Head of caudate nucleus (tissue), 42 donors: ENCODE measurements around the gene NINJ1.
"Not testable (repeated sequence)": the region's sequence is repeated elsewhere in the genome, so short reads cannot be mapped to it uniquely, and the experiment has no call there.

Experiments
- DNase-seq, 42 donors: peaks; one replicate each; pipeline versions ENCODE4 v3.0.0 to v3.0.0-alpha.2; 2020 to 2021; ENCODE audit warnings: mixed read lengths in 7 of 42
- intact Hi-C: fragments of 100-400 bp; cut with DNase I; formaldehyde crosslinking; loops from one replicate; pipeline ENCODE4 v1.15.0; 2022

Gene NINJ1

GRCh38 chr9:93164085-93164484, 30.0 kb upstream of the NINJ1 start:
- no peak for DNase-seq
- intact Hi-C loops: no loop called here

DNA sequence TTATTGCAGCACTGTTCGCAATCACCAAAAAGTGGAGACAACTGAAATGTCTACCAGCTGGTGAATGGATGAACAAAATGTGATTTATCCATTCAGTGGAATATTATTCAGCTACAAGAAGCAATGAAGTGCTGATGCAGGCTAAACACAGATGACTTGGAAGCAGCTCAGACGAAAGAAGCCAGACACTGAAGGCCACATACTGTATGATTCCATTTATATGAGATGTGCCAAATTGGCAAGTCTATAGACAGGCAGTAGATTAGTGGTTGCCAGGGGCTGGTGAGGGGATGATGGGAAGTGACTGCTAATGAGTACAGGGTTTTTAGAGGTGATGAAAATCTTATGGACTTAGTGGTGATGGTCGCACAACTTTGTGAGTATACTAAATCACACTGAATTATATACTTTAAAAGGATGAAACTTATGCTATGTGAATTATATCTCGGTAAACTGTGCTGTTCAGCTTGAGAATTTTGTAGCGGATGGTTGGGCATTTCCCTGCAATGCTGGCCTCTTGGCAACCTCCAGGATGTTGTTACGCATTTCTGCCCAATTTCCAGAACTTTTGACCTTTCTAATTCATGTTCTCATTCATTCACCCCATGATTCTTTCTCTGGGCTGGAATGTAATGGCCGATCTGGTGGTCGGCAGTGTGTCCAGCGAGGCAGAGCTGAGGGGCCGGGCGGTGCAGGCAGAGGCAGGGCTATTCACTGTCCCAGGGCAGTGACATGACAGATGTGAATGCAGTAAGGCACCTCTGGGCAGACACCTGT, 27.9 kb upstream of the NINJ1 start:
- peak in 1 of 42 donors; percentile 15 for DNase-seq
- intact Hi-C loops: no loop called here

DNA sequence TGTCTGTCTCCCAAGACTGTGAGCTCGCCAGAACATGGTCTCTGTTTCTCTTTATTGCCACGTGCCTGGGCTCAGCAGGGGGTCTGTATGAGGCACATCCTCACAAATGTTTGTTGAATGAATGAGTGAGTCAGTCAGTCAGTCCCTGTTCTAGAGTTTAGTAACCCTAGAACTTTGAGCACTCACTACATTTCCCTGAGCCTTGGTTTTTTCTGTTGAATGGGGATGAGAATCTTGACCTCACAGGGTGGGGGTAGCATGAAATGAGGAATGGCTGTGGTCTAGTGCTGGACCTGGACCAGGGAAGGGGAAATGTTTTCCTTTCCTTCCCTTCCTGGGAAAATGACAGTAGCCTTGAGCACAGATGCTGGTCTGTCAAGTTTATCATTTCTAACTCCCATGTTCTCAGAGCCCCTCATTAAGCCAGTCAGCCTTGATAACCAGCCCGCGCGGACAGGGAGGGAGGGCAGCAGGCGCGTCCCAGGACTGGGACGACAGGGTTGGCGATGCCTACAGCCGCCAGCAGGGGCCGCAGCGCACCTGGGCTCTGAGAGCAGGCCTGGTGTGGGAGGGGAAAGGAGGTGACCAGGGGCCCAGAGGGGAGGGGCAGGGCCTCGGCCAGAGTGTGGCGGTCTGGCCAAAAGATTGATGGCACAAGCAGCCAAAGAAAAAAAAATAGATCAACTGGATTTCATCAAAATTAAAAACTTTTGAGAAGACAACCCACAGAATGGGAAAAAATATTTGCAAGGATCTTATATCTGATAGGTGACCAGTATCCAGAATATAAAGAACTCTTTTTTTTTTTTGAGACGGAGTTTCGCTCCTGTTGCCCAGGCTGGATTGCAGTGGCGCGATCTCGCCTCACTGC, 25.8 kb upstream of the NINJ1 start:
- intact Hi-C loops: loop anchor here (10.0 kb wide), 2 partner anchors 145 to 405 kb away; no protein-coding TSS in a partner anchor
- DNase-seq: peak; percentile 66 to 91 (median 84)

GRCh38 chr9:93156475-93157008, 22.5 kb upstream of the NINJ1 start:
- DNase-seq: peak in 1 of 42 donors; percentile 29
- intact Hi-C loops: loop anchor here (10.0 kb wide), 2 partner anchors 148 to 408 kb away; no protein-coding TSS in a partner anchor

DNA sequence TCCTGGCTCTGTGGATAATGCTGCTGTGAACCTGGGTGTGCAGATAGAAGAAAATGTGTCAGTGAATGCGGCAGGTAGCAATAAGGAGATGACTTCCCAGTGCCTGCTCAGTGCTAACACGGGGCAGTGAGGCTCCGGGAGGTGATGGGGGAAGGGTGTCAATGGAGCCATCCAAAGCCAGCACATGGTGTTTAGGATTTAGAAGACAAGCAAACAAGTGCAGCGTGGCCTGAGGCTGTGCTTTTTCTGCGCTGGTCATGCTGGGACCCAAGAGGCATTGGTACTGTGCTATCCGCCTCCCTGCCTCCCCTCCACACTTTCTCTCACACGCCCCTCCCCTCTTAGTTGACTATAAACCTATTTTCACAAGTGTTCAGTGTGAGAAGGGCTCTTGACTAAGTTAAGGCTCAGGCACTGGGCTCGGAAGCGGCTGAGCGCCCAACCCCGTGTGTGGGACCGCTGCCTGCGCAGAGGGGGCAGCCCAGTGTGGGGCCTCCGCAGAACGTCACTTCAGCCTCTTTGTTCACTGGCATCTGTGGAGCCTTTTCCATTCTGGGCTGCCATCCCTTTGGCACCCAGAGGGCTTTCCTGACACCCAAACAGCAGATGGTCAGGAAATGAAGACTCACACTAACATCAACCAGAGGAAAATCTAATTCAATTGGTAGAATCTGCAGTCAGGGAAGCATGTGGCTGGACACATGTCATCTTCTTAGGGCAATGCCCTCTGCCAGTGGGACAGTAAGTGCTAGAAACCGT, 21.8 kb upstream of the NINJ1 start:
- intact Hi-C loops: loop anchor here (10.0 kb wide), 2 partner anchors 149 to 409 kb away; no protein-coding TSS in a partner anchor
- DNase-seq: peak; percentile 46 to 90 (median 73)

GRCh38 chr9:93154293-93154903, 20.3 kb upstream of the NINJ1 start:
- intact Hi-C loops: loop anchor here (10.0 kb wide), 2 partner anchors 150 to 410 kb away; no protein-coding TSS in a partner anchor
- peak in 21 of 42 donors; percentile 21 to 77 (median 50) for DNase-seq

DNA sequence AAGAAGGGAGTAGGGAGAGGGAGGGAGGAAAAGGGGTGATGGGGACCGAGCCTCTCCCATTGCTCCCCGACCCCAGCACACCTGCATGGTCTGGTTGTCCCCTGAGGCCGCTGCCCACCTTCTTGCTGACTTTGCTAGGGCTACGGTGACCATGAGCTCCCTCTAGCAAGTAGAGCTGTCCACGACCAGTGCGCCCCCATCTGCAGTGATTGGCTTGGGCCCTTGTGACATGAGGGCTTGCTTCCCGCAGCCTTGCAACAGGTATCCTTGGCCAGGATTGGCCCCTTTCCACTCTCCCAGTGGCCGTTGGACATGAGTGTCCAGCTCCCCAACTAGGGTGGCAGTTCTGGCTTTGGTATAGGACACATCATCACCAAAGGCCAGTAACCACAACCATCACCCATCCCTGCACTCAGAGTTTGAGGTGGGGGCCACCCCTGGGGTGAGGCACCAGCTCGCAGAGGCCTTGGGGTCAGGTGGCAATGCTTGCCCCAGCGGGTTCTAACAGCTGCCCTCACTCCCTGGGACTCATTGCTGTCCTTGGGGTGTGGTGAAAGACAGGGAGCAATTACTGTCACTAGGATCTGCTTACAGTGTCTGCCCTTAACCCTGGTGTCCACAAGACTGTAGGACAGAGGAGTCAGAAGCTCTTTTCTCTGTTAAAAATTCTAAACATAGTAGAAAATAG, 17.2 kb upstream of the NINJ1 start:
- DNase-seq: no peak
- intact Hi-C loops: loop anchor here (10.0 kb wide), 2 partner anchors 154 to 414 kb away; no protein-coding TSS in a partner anchor

GRCh38 chr9:93149361-93149760, 15.3 kb upstream of the NINJ1 start:
- DNase-seq: no peak
- intact Hi-C loops: no loop called here

- DNase-seq: no peak
- intact Hi-C loops: no loop called here
These were observed 14.7 kb upstream of the NINJ1 start for GRCh38 chr9:93148721-93149120.

DNA sequence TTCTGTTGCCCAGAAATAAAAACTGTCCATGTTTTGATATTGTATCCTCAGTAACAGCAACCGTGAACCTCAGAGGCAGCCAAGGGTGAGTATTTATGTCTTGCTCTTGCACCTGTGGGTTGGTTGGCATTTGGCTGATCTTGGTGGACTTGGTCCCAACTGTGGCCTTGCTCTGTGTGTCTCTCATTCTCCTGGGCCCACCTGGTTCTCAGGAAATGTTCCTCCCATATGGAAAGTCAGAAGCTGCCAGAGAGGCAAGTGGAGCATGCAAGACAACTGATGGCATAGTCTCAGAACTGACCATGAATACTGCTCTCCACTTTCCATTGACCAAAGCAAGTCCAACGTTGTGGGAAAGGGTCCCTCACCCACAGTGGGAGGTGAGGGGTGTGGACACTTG, 13.6 kb upstream of the NINJ1 start:
- intact Hi-C loops: no loop called here
- DNase-seq: no peak

GRCh38 chr9:93146696-93147095, 12.6 kb upstream of the NINJ1 start:
- intact Hi-C loops, DNase-seq: not testable (repeated sequence)

DNA sequence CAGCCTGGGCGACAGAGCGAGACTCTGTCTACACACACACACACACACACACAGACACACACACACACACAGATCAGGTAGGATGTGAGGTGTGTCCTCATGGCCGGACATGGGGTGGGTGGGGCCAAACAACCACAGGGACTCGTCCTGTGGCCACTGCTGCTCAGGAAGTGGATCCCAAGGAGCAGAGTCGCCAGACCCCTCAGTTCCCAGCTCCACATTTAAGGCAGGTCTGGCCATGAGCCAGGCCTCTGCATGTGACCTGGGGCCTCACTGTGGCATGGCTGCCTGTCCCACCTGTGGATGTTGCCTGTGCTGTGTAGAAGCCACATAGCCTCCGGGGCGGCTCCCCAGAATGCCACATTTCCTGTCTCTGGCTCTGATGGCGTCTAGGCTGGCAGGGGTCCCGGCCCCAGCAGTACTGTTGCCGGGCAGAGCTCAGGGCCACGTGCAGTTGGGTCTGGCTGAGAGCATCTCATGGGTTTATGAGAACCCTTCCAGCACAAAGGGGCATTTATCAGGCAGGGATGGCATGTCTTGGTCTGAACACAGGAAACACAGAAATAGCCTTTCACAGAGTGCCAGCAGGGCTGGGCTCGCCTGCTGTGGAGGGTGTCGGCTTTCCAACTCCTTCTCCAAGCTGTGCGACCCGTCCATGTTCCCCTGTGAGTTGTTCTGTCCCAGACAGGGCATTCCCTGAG, 9.9 kb upstream of the NINJ1 start:
- peak; percentile 71 to 96 (median 90) for DNase-seq
- intact Hi-C loops: no loop called here

DNA sequence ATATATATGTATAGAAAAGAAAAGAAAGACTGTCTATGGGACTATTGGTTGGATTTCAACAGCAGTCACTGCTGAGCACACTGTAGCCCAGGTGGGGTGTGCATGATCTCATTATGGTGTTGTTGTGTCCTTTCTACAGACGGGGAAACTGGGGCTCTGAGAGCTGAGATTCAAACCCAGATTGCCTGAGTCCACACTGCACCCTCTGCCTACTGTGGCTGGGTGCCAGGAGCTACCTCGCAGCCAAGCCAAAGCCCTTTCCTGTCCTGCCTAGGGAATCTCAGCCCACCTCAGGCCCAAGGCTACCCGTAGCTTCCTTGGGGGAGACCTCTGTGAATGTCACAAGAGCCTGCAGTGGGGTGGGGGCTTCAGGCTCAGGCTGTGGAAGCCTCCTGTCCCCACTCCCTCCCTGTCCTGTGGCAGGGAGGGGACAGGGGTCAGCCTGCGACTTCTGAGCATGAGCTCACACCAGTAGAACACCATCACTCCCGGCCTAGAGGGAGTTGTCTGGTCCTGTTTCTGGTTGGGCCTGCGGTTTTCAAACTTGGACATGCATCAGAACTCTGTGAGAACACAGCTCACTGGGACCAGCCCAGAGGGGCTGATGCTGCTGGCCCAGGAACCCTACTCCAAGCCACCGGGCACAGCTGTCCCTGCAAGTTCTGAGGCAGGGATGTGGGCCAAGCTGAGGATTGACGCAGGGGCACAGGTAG, 7.9 kb upstream of the NINJ1 start:
- intact Hi-C loops: no loop called here
- no peak for DNase-seq

GRCh38 chr9:93139365-93140182, 5.5 kb upstream of the NINJ1 start:
- no peak for DNase-seq
- intact Hi-C loops: no loop called here

GRCh38 chr9:93138171-93138764, 4.2 kb upstream of the NINJ1 start:
- peak in 18 of 42 donors; percentile 18 to 67 (median 46) for DNase-seq
- intact Hi-C loops: no loop called here
